Gastroesophageal sphincter (tissue), 4 donors: Measurements from ENCODE around the gene NR2C2. TPM values are rescaled to one million over a fixed set of nuclear protein-coding genes. Genes with fewer than 3 reads are reported as not detected.

Experiments
- ATAC-seq: fragments of 150-250 bp; one replicate; pipeline ENCODE4 v1.9.1; 2016; ENCODE audit warnings: mild to moderate bottlenecking, moderate library complexity
- H3K27ac ChIP-seq, 4 donors: fragments of 200-600 bp; sonication (generic) in 3 of 4; 1 replicate in 3 of 4; 2 replicates in 1 of 4; pipeline ENCODE4 v1.5.1; 2016 to 2019
- H3K27me3 ChIP-seq: fragments of 200-600 bp; sonication (generic); one replicate; pipeline ENCODE4 v1.5.1; 2019
- H3K36me3 ChIP-seq, 2 donors: fragments of 200-600 bp; sonication (generic); one replicate each; pipeline ENCODE4 v1.5.1; 2019; ENCODE audit warnings: control low read depth in 1 of 2
- H3K4me1 ChIP-seq, 3 donors: fragments of 200-600 bp; sonication (generic); 1 replicate in 2 of 3; 2 replicates in 1 of 3; pipeline ENCODE4 v1.5.1; 2016 to 2019; ENCODE audit warnings: control low read depth in 2 of 3
- H3K4me3 ChIP-seq, 2 donors: fragments of 200-600 bp; sonication (generic); one replicate each; pipeline ENCODE4 v1.5.1; 2019; ENCODE audit warnings: mild to moderate bottlenecking in 1 of 2, moderate library complexity in 1 of 2
- H3K9me3 ChIP-seq, 3 donors: fragments of 200-600 bp; sonication (generic); one replicate each; pipeline ENCODE4 v1.5.1; 2017 to 2019; ENCODE audit warnings: control low read depth in 2 of 3
- EP300 ChIP-seq: sonication (generic); formaldehyde crosslinking; IDR thresholded peaks from one replicate; pipeline ENCODE4 v1.6.1; 2017; ENCODE audit warnings: antibody characterized with exemption, mild to moderate bottlenecking
- POLR2A ChIP-seq, 2 donors: fragments of 450-650 bp; IDR thresholded peaks; one replicate each; pipeline ENCODE4 v1.6.1; 2017; ENCODE audit warnings: antibody characterized with exemption in 2 of 2, mild to moderate bottlenecking in 2 of 2, moderate library complexity in 1 of 2
- POLR2AphosphoS5 ChIP-seq: sonication (generic); formaldehyde crosslinking; IDR thresholded peaks from one replicate; pipeline ENCODE4 v1.6.1; 2017; ENCODE audit warnings: antibody characterized with exemption
- WGBS, 2 donors: methylation state at CpG; one replicate each; pipeline ENCODE4 v1.1.5; 2018; ENCODE audit warnings: low coverage in 1 of 2; 5-methylcytosine and 5-hydroxymethylcytosine counted together
- total RNA-seq, 4 donors: library from RNA; depleted of rRNA; stranded (reverse); fragments of >200 nt; gene quantifications; one replicate each; pipeline ENCODE4 v1.1.0, GENCODE V29; 2016
- TF ChIP-seq, protein P1 (sequence below), 4 experiments: fragments of 200-600 bp in 2 of 4; fragments of 450-650 bp in 2 of 4; sonication (generic) in 1 of 4; IDR thresholded peaks; one replicate each; pipeline ENCODE4 v1.5.1; 2017 to 2019; ENCODE audit warnings: antibody characterized with exemption in 4 of 4, mild to moderate bottlenecking in 2 of 4, moderate library complexity in 2 of 4

Gene NR2C2
- total RNA-seq, 4 donors from 2014 or later: 35.8 to 56.2 (median 40.7) TPM

DNA sequence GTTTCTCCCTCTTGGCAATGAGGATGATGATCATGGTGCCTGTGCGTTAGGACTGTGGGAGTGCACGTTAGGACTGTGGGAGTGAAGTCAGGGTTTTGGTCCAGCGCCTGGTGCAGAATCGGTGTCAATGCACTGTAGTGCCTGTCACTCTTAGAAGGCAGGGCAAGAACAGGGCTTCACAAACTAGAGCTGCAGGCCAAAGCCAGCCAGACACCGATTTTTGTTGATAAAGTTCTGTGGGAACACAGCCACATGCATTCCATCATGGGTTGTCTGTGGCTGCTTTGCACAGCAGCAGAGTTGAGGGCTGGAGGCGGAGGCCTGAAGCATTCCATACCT, 32.6 kb upstream of the NR2C2 start:
- peaks cover 13% of the 10 kb centered on the region for H3K27me3 ChIP-seq
- H3K4me3 ChIP-seq: no peak overlapping the region
- peaks cover 0 to 35% of the 10 kb centered on the region in 2 donors for H3K36me3 ChIP-seq
- WGBS, 2 donors: no CpG with 5 or more reads among the region's 6 CpGs
- no peaks in the 10 kb centered on the region for H3K4me1 ChIP-seq
- no peaks in the 10 kb centered on the region for H3K9me3 ChIP-seq
- ATAC-seq: no peak
- no peak overlapping the region for H3K27ac ChIP-seq
- TF ChIP-seq, protein P1, sequence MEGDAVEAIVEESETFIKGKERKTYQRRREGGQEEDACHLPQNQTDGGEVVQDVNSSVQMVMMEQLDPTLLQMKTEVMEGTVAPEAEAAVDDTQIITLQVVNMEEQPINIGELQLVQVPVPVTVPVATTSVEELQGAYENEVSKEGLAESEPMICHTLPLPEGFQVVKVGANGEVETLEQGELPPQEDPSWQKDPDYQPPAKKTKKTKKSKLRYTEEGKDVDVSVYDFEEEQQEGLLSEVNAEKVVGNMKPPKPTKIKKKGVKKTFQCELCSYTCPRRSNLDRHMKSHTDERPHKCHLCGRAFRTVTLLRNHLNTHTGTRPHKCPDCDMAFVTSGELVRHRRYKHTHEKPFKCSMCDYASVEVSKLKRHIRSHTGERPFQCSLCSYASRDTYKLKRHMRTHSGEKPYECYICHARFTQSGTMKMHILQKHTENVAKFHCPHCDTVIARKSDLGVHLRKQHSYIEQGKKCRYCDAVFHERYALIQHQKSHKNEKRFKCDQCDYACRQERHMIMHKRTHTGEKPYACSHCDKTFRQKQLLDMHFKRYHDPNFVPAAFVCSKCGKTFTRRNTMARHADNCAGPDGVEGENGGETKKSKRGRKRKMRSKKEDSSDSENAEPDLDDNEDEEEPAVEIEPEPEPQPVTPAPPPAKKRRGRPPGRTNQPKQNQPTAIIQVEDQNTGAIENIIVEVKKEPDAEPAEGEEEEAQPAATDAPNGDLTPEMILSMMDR (IDR thresholded peaks at IDR 0.05): no peak
- TF ChIP-seq POLR2A (IDR thresholded peaks at IDR 0.05) (no peak), POLR2AphosphoS5 (no peak), EP300 (no peak)

DNA sequence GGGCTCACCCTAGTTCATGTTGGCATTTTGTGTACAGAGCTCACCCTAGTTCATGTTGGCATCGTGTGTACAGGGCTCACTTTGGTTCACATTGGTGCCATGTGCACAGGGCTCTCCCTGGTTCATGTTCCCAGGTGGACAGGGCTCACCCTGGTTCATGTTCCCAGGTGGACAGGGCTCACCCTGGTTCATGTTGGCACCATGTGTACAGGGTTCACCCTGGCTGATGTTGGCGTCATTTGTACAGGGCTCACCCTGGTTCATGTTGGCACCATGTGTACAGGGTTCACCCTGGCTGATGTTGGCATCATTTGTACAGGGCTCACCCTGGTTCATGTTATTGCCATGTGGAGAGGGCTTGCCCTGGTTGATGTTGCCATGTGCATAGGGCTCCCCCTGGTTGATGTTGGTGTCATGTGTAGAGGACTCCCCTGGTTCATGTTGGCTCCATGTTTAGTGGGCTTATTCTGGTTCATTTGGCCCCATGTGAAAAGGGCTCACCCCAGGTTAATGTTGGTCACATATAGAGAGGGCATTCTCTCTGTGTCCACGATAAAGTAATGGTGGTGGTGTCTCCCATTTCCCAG, 31.7 kb upstream of the NR2C2 start:
- no peak for ATAC-seq

DNA sequence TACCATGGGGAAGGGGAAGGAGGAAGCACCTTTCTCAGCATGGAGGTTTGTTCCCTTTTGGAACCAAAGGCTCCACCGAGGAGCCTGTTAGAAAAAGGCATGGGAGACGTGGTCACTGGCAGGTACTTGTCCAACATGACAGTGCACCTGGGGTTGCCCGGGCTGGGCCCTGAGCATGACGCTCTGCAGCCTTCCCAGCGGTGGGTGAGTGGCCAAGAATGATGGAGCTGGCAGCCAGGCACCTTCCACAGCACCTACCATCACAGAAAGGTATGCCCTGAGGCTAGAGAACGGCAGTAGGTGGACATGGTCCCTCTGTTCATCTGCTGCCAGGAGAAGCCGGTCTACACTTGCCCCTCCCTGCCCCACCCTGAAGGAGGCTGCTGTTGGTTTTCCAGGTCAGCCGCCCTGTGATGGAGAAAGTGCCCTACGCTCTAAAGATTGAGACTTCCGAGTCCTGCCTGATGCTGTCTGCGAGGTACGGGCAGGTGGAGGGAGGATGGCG, 29.0 kb upstream of the NR2C2 start:
- TF ChIP-seq, protein P1 (IDR thresholded peaks at IDR 0.05): no peak
- no peak for TF ChIP-seq POLR2A (IDR thresholded peaks at IDR 0.05)
- TF ChIP-seq EP300: no peak
- no peak for TF ChIP-seq POLR2AphosphoS5
- no peak for ATAC-seq
- WGBS, 2 donors: 73 to 97% methylated on average over 5 of the region's 13 CpGs
- H3K4me3 ChIP-seq: no peak overlapping the region
- peaks cover 0 to 40% of the 10 kb centered on the region in 2 donors for H3K36me3 ChIP-seq
- H3K9me3 ChIP-seq: no peaks in the 10 kb centered on the region
- no peak overlapping the region for H3K27ac ChIP-seq
- peaks cover 0 to 12% (median 6%) of the 10 kb centered on the region in 3 donors for H3K4me1 ChIP-seq
- peaks cover 10% of the 10 kb centered on the region for H3K27me3 ChIP-seq

More for the DNA sequence above, 31.7 kb upstream of the NR2C2 start:
- Histone ChIP-seq H3K36me3 (peaks cover 0 to 40% of the 10 kb centered on the region in 2 donors), H3K4me1 (peaks cover 0 to 2% (median 0%) of the 10 kb centered on the region in 3 donors), H3K27me3 (peaks cover 17% of the 10 kb centered on the region), H3K27ac (no peak overlapping the region), H3K4me3 (no peak overlapping the region), H3K9me3 (no peaks in the 10 kb centered on the region)
- WGBS, 2 donors: 0 to 71% methylated on average over 1 to 2 of the region's 3 CpGs
- TF ChIP-seq POLR2A (IDR thresholded peaks at IDR 0.05) (no peak), EP300 (no peak), POLR2AphosphoS5 (no peak)
- TF ChIP-seq, protein P1 (IDR thresholded peaks at IDR 0.05): no peak

DNA sequence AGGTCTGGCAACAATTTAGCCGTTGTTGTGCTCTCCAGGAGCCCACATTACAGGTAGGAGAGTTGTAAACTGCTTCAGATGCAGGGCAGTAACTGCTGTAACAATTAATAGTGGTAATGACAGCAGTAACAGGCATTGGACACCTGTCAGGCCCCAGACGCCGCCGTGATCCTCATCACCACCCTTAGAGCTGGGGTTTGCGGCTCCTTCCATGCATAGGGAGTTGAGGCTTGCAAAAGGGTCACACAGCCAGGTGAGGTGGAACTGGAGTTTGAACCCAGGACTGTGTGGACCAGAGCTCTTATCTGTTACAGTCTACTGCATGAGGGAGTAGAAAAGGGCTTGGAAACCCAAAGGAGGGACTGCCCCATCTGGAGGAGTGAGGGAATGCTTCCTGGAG, 26.8 kb upstream of the NR2C2 start:
- H3K27me3 ChIP-seq: peaks cover 5% of the 10 kb centered on the region
- no peaks in the 10 kb centered on the region for H3K9me3 ChIP-seq
- H3K27ac ChIP-seq: no peak overlapping the region
- peaks cover 0 to 12% (median 6%) of the 10 kb centered on the region in 3 donors for H3K4me1 ChIP-seq
- no peak for TF ChIP-seq POLR2AphosphoS5
- TF ChIP-seq EP300: no peak
- no peak for TF ChIP-seq POLR2A (IDR thresholded peaks at IDR 0.05)
- no peak overlapping the region for H3K4me3 ChIP-seq
- WGBS, 2 donors: 80% methylated on average over 4 of the region's 5 CpGs; no CpG with 5 or more reads in 1 of the 2 donors
- peaks cover 0 to 46% of the 10 kb centered on the region in 2 donors for H3K36me3 ChIP-seq
- ATAC-seq: no peak

DNA sequence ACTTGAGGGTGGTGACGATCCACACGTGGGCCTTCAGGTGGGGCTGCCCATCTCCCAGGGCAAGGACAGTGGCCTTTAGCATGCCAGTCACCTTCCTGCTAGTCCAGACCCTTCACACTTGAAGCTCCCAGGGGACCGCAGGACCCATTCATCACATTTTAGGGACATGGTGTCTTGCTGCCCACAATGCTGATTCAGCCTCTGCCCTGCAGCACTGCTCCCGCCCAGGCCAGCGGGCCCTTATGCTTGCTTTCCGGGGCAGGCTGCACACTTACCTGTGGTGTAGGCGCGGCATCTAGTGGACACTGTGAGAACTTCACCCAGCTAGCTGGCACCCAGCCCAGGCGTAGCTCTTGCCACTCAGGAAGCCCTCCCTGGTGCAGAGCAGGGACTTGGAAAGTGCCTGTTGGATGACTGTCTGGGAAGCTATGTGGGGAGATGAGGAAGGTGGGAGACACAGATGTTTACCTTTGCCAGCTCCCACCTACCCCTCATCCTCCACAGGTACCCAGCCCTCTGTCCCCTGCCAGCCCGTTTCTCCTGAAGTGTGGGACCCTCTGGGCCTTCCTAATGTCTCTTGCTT, 26.3 kb upstream of the NR2C2 start:
- Histone ChIP-seq H3K27ac (no peak overlapping the region), H3K9me3 (no peaks in the 10 kb centered on the region), H3K36me3 (peaks cover 0 to 52% of the 10 kb centered on the region in 2 donors), H3K4me3 (no peak overlapping the region), H3K27me3 (peaks cover 5% of the 10 kb centered on the region), H3K4me1 (peaks cover 0 to 12% (median 6%) of the 10 kb centered on the region in 3 donors)
- WGBS, 2 donors: 67% methylated on average over 1 of the region's 10 CpGs; no CpG with 5 or more reads in 1 of the 2 donors
- ATAC-seq: peak; percentile 92
- TF ChIP-seq EP300: no peak
- TF ChIP-seq, protein P1 (IDR thresholded peaks at IDR 0.05): peak; percentile 98 to 99 (median 99)
- peak; percentile 80 for TF ChIP-seq POLR2AphosphoS5
